ENCODE measurements around the gene NAV3. TPM values are rescaled to one million over a fixed set of nuclear protein-coding genes. Genes with fewer than 3 reads are reported as not detected.

The NAV3 gene
- total RNA-seq, 1 experiment from 2014 or later = 3.0 TPM

GRCh38 chr12:77947746-77948145 lies 117.1 kb downstream of the NAV3 start:
- Histone ChIP-seq H3K79me1 (ENCODE audit: insufficient read depth, low read depth, low read length, poor library complexity, severe bottlenecking) (no peaks in the 10 kb centered on the region), H4K91ac (ENCODE audit: insufficient read length, low read depth, low read length) (no peak overlapping the region), H2BK20ac (ENCODE audit: low read depth, low read length, poor library complexity, severe bottlenecking) (no peak overlapping the region), H2BK15ac (ENCODE audit: low read depth, low read length) (no peak overlapping the region), H3K79me2 (ENCODE audit: insufficient read depth, low read length) (no peaks in the 10 kb centered on the region), H2AK5ac (ENCODE audit: insufficient read length, low read length) (no peak overlapping the region), H2AFZ (ENCODE audit: low read length) (no peak overlapping the region), H3K14ac (ENCODE audit: insufficient read depth, low read length) (no peak overlapping the region), H3K4me1 (ENCODE audit: insufficient read depth, low read length) (no peaks in the 10 kb centered on the region), H3K18ac (ENCODE audit: insufficient read length, low read depth, low read length) (no peak overlapping the region), H3K56ac (ENCODE audit: insufficient read length, low read depth, low read length) (no peak overlapping the region), H3K9me3 (ENCODE audit: control insufficient read depth, low read depth, low read length) (no peaks in the 10 kb centered on the region), H4K8ac (replicated peaks; ENCODE audit: insufficient read length, low read depth, low read length) (no peak overlapping the region), H2BK120ac (ENCODE audit: low read depth, low read length, poor library complexity, severe bottlenecking) (no peak overlapping the region), H4K20me1 (ENCODE audit: control insufficient read depth, insufficient read depth, insufficient read length) (no peaks in the 10 kb centered on the region), H3K9ac (ENCODE audit: extremely low read depth, insufficient read length, low read length) (no peak overlapping the region), H3K4me2 (ENCODE audit: insufficient read depth, insufficient read length, low read length) (no peak overlapping the region), H2BK12ac (ENCODE audit: insufficient read length, low read depth, low read length) (no peak overlapping the region), H3K27ac (ENCODE audit: insufficient read length, low read depth, low read length) (no peak overlapping the region), H3T11ph (ENCODE audit: low read length) (no peak overlapping the region), H3K4ac (ENCODE audit: low read depth, low read length) (no peak overlapping the region), H4K5ac (ENCODE audit: insufficient read length, low read depth, low read length) (no peak overlapping the region), H3K23ac (ENCODE audit: insufficient read length, low read depth, low read length) (no peak overlapping the region), H3K23me2 (ENCODE audit: insufficient read length, low read depth, low read length, poor library complexity, severe bottlenecking) (no peaks in the 10 kb centered on the region), H3K27me3 (ENCODE audit: insufficient read depth, low read length) (no peaks in the 10 kb centered on the region), H2BK5ac (ENCODE audit: insufficient read length, low read length) (no peak overlapping the region)
- H3K4me1 Mint-ChIP-seq = 0 out of 4 replicates have a peak, but pooled peaks cover 0 to 3% of the 10 kb centered on the region in 2 experiments
- DNase-seq = no peak
- WGBS (ENCODE audit: extremely low coverage, insufficient read length, low lambda C conversion rate) = no CpG with 5 or more reads among the region's 1 CpG
- peaks cover 0 to 4% of the 10 kb centered on the region in 2 experiments; a peak in 3 of 5 replicates for H3K9me3 Mint-ChIP-seq
- TF ChIP-seq CTCF (conservative IDR thresholded peaks at IDR 0.05) = no peak
- no peaks in the 10 kb centered on the region; a peak in 1 of 7 replicates for H3K36me3 Mint-ChIP-seq (ENCODE audit: insufficient read depth in 1 of 3, low read depth in 3 of 3)
- no peak overlapping the region for H3K4me3 Mint-ChIP-seq
- no peaks in the 10 kb centered on the region for H3K27me3 Mint-ChIP-seq (ENCODE audit: low read depth)
- no peak overlapping the region for H3K27ac Mint-ChIP-seq
